ENCODE measurements around the gene NEAT1.

NEAT1 gene

GRCh38 chr11:65396769-65397745 is 25.5 kb upstream of the NEAT1 start:
- no peak overlapping the region for H3K4me3 ChIP-seq (ENCODE audit: low read depth in 1 of 5, low read length in 5 of 5)
- H3K36me3 ChIP-seq (ENCODE audit: control insufficient read depth in 5 of 5, insufficient read depth in 5 of 5, low read length in 5 of 5) = peaks cover 0 to 84% (median 71%) of the 10 kb centered on the region in 5 donors
- H3K4me1 ChIP-seq (ENCODE audit: control insufficient read depth in 5 of 5, insufficient read depth in 5 of 5, low read length in 5 of 5) = peaks cover 0 to 14% (median 12%) of the 10 kb centered on the region in 5 donors
- H3K9me3 ChIP-seq (ENCODE audit: control insufficient read depth in 5 of 5, low read length in 5 of 5) = no peaks in the 10 kb centered on the region
- H3K27me3 ChIP-seq (ENCODE audit: control insufficient read depth in 5 of 5, insufficient read depth in 4 of 5, low read length in 5 of 5) = no peaks in the 10 kb centered on the region
- no peak overlapping the region for H3K9ac ChIP-seq (ENCODE audit: low read length in 5 of 5)
- no peak overlapping the region for H3K27ac ChIP-seq (ENCODE audit: low read depth, low read length)

- Histone ChIP-seq H3K36me3 (ENCODE audit: control insufficient read depth in 5 of 5, insufficient read depth in 5 of 5, low read length in 5 of 5) (peaks cover 0 to 82% (median 69%) of the 10 kb centered on the region in 5 donors), H3K9ac (ENCODE audit: low read length in 5 of 5) (no peak overlapping the region), H3K9me3 (ENCODE audit: control insufficient read depth in 5 of 5, low read length in 5 of 5) (no peaks in the 10 kb centered on the region), H3K4me3 (ENCODE audit: low read depth in 1 of 5, low read length in 5 of 5) (no peak overlapping the region), H3K4me1 (ENCODE audit: control insufficient read depth in 5 of 5, insufficient read depth in 5 of 5, low read length in 5 of 5) (peaks cover 0 to 3% (median 2%) of the 10 kb centered on the region in 5 donors), H3K27me3 (ENCODE audit: control insufficient read depth in 5 of 5, insufficient read depth in 4 of 5, low read length in 5 of 5) (no peaks in the 10 kb centered on the region), H3K27ac (ENCODE audit: low read depth, low read length) (no peak overlapping the region)
These were observed 24.2 kb upstream of the NEAT1 start for GRCh38 chr11:65398362-65398910.

DNA sequence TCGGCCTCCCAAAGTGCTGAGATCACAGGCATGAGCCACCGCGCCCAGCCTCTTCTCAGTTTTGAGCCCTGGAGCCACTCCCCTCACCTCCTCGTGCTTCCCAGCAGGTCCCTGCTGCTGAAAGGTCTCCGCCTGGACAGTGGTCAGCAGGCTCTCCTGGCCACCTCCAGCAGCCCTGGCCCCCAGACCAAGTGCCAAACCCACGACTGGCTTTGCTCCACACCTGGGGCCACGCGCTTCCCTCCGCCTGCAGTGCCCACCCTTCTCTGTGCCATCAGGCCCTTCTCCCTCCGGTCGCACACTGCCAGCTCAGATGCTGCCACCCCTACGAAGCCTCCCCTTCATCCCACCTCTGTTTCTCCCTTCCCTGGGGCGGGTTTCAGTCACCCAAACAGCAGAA is 23.3 kb upstream of the NEAT1 start:
- Histone ChIP-seq H3K27ac (ENCODE audit: low read depth, low read length) (no peak overlapping the region), H3K27me3 (ENCODE audit: control insufficient read depth in 5 of 5, insufficient read depth in 4 of 5, low read length in 5 of 5) (no peaks in the 10 kb centered on the region), H3K9me3 (ENCODE audit: control insufficient read depth in 5 of 5, low read length in 5 of 5) (no peaks in the 10 kb centered on the region), H3K9ac (ENCODE audit: low read length in 5 of 5) (no peak overlapping the region), H3K4me3 (ENCODE audit: low read depth in 1 of 5, low read length in 5 of 5) (no peak overlapping the region), H3K4me1 (ENCODE audit: control insufficient read depth in 5 of 5, insufficient read depth in 5 of 5, low read length in 5 of 5) (peaks cover 0 to 11% (median 10%) of the 10 kb centered on the region in 5 donors), H3K36me3 (ENCODE audit: control insufficient read depth in 5 of 5, insufficient read depth in 5 of 5, low read length in 5 of 5) (peaks cover 0 to 82% (median 69%) of the 10 kb centered on the region in 5 donors)

- H3K36me3 ChIP-seq (ENCODE audit: control insufficient read depth in 5 of 5, insufficient read depth in 5 of 5, low read length in 5 of 5) = peaks cover 0 to 81% (median 70%) of the 10 kb centered on the region in 5 donors
These were observed 22.8 kb upstream of the NEAT1 start for GRCh38 chr11:65399845-65400244.

DNA sequence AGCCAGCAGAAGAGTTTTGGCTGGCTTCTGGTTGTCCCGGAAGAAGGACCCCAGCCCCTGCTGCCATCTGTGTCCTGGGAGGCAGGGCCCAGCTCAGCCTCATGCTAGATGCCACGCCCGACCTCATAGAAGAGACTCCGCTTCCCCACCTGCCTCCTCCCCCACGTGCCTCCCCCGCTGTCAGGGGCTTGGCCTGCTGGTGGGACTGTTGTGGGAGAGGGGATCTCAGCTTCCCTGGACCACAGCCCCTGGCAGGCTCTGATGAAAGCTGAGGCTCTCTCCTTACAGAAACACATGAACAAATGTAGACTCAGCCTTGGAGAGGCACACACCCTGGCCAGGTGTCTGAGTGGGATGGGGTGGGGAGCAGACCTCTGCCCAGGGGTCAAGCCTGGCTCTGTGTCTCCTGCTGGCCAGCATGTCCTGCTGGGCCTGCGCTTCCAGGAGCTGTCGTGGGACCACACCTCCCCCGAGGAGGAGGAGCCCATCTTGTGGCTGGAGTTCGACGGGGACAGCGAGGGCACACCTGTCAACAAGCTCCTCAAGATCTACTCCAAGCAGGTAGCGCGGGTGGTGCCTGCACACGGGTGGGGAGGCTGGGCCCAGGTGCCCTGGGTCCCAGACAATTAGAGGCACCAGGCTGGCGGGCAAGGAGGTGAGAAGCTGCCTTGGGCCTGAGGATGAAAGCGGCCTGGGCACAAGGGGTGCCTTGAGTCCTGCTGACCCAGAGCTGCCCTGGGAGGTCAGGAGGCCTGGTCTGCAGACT is 22.1 kb upstream of the NEAT1 start:
- Histone ChIP-seq H3K27me3 (ENCODE audit: control insufficient read depth in 5 of 5, insufficient read depth in 4 of 5, low read length in 5 of 5) (no peaks in the 10 kb centered on the region), H3K4me3 (ENCODE audit: low read depth in 1 of 5, low read length in 5 of 5) (no peak overlapping the region), H3K36me3 (ENCODE audit: control insufficient read depth in 5 of 5, insufficient read depth in 5 of 5, low read length in 5 of 5) (peaks cover 0 to 82% (median 74%) of the 10 kb centered on the region in 5 donors), H3K9ac (ENCODE audit: low read length in 5 of 5) (no peak overlapping the region), H3K27ac (ENCODE audit: low read depth, low read length) (no peak overlapping the region), H3K9me3 (ENCODE audit: control insufficient read depth in 5 of 5, low read length in 5 of 5) (no peaks in the 10 kb centered on the region), H3K4me1 (ENCODE audit: control insufficient read depth in 5 of 5, insufficient read depth in 5 of 5, low read length in 5 of 5) (peaks cover 2 to 19% (median 18%) of the 10 kb centered on the region in 5 donors)

More at GRCh38 chr11:65399845-65400244, 22.8 kb upstream of the NEAT1 start:
- Histone ChIP-seq H3K9ac (ENCODE audit: low read length in 5 of 5) (no peak overlapping the region), H3K4me1 (ENCODE audit: control insufficient read depth in 5 of 5, insufficient read depth in 5 of 5, low read length in 5 of 5) (peaks cover 0 to 17% (median 16%) of the 10 kb centered on the region in 5 donors), H3K9me3 (ENCODE audit: control insufficient read depth in 5 of 5, low read length in 5 of 5) (no peaks in the 10 kb centered on the region), H3K27me3 (ENCODE audit: control insufficient read depth in 5 of 5, insufficient read depth in 4 of 5, low read length in 5 of 5) (no peaks in the 10 kb centered on the region), H3K27ac (ENCODE audit: low read depth, low read length) (no peak overlapping the region), H3K4me3 (ENCODE audit: low read depth in 1 of 5, low read length in 5 of 5) (no peak overlapping the region)

GRCh38 chr11:65401073-65401802 is 21.4 kb upstream of the NEAT1 start:
- Histone ChIP-seq H3K27me3 (ENCODE audit: control insufficient read depth in 5 of 5, insufficient read depth in 4 of 5, low read length in 5 of 5) (no peaks in the 10 kb centered on the region), H3K4me1 (ENCODE audit: control insufficient read depth in 5 of 5, insufficient read depth in 5 of 5, low read length in 5 of 5) (peaks cover 2 to 19% (median 18%) of the 10 kb centered on the region in 5 donors), H3K4me3 (ENCODE audit: low read depth in 1 of 5, low read length in 5 of 5) (no peak overlapping the region), H3K9ac (ENCODE audit: low read length in 5 of 5) (no peak overlapping the region), H3K27ac (ENCODE audit: low read depth, low read length) (no peak overlapping the region), H3K9me3 (ENCODE audit: control insufficient read depth in 5 of 5, low read length in 5 of 5) (no peaks in the 10 kb centered on the region), H3K36me3 (ENCODE audit: control insufficient read depth in 5 of 5, insufficient read depth in 5 of 5, low read length in 5 of 5) (peaks cover 0 to 78% (median 70%) of the 10 kb centered on the region in 5 donors)

DNA sequence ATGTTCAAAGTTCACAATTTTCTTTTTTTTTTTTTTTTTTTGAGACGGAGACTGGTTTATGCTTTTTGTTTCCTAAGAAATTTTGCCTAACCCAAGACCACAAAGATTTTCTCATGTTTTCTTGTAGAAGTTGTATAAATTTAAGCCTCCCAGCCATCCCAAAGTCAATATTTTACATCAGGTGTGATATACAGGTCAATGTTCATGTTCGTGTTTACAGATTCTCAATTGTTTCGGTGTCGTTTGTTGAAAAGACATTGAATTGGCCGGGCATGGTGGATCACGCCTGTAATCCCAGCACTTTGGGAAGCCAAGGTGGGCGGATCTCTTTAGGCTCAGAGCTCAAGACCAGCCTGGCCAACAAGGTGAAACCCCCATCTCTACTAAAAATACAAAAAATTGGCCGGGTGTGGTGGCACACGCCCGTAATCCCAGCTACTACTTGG is 20.8 kb upstream of the NEAT1 start:
- Histone ChIP-seq H3K4me3 (ENCODE audit: low read depth in 1 of 5, low read length in 5 of 5) (no peak overlapping the region), H3K9ac (ENCODE audit: low read length in 5 of 5) (no peak overlapping the region), H3K9me3 (ENCODE audit: control insufficient read depth in 5 of 5, low read length in 5 of 5) (no peaks in the 10 kb centered on the region), H3K4me1 (ENCODE audit: control insufficient read depth in 5 of 5, insufficient read depth in 5 of 5, low read length in 5 of 5) (peaks cover 2 to 19% (median 18%) of the 10 kb centered on the region in 5 donors), H3K36me3 (ENCODE audit: control insufficient read depth in 5 of 5, insufficient read depth in 5 of 5, low read length in 5 of 5) (peaks cover 0 to 75% (median 67%) of the 10 kb centered on the region in 5 donors), H3K27ac (ENCODE audit: low read depth, low read length) (no peak overlapping the region), H3K27me3 (ENCODE audit: control insufficient read depth in 5 of 5, insufficient read depth in 4 of 5, low read length in 5 of 5) (no peaks in the 10 kb centered on the region)

GRCh38 chr11:65402790-65403189 is 19.8 kb upstream of the NEAT1 start:
- H3K27ac ChIP-seq (ENCODE audit: low read depth, low read length) = no peak overlapping the region
- H3K27me3 ChIP-seq (ENCODE audit: control insufficient read depth in 5 of 5, insufficient read depth in 4 of 5, low read length in 5 of 5) = no peaks in the 10 kb centered on the region
- H3K4me3 ChIP-seq (ENCODE audit: low read depth in 1 of 5, low read length in 5 of 5) = no peak overlapping the region
- no peaks in the 10 kb centered on the region for H3K9me3 ChIP-seq (ENCODE audit: control insufficient read depth in 5 of 5, low read length in 5 of 5)
- H3K4me1 ChIP-seq (ENCODE audit: control insufficient read depth in 5 of 5, insufficient read depth in 5 of 5, low read length in 5 of 5) = peaks cover 2 to 19% (median 18%) of the 10 kb centered on the region in 5 donors
- H3K36me3 ChIP-seq (ENCODE audit: control insufficient read depth in 5 of 5, insufficient read depth in 5 of 5, low read length in 5 of 5) = peaks cover 0 to 69% (median 60%) of the 10 kb centered on the region in 5 donors
- no peak overlapping the region for H3K9ac ChIP-seq (ENCODE audit: low read length in 5 of 5)

DNA sequence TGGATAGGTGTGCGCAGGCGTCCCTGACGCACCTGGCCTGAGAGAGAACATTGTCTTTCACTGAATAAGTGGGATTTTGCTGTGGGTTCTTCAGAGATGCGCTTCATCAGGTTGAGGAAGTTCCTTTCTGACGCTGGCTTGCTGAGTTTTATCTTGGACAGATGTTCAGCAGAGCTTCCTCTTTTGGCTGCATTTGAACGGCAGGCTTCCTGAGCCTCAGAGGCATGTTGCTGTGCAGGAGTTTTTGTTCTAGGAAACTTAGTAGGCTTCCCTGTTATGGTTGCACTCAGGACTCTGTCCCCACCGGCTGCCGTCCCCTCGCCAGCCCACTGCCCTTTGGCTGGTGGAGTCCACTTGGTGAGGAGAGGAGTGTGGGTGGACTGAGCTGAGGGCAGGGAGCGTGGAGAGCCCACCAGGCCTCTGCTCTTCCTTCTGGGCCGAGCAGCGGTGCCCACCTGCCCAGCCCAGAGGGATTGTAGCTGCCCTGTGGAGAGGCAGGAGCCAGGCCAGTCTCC is 18.9 kb upstream of the NEAT1 start:
- Histone ChIP-seq H3K27me3 (ENCODE audit: control insufficient read depth in 5 of 5, insufficient read depth in 4 of 5, low read length in 5 of 5) (no peaks in the 10 kb centered on the region), H3K4me3 (ENCODE audit: low read depth in 1 of 5, low read length in 5 of 5) (peak overlapping the region in 1 of 5 donors; percentile 14), H3K9ac (ENCODE audit: low read length in 5 of 5) (peak overlapping the region in 1 of 5 donors; percentile 41), H3K36me3 (ENCODE audit: control insufficient read depth in 5 of 5, insufficient read depth in 5 of 5, low read length in 5 of 5) (peaks cover 0 to 66% (median 58%) of the 10 kb centered on the region in 5 donors), H3K9me3 (ENCODE audit: control insufficient read depth in 5 of 5, low read length in 5 of 5) (no peaks in the 10 kb centered on the region), H3K27ac (ENCODE audit: low read depth, low read length) (no peak overlapping the region), H3K4me1 (ENCODE audit: control insufficient read depth in 5 of 5, insufficient read depth in 5 of 5, low read length in 5 of 5) (peaks cover 2 to 19% (median 18%) of the 10 kb centered on the region in 5 donors)
